ENCODE measurements around the gene TPRA1.

- TF ChIP-seq CTCF (IDR thresholded peaks at IDR 0.05) (no peak), EZH2phosphoT487 (IDR thresholded peaks at IDR 0.05) (no peak)
These were observed 58.7 kb downstream of the TPRA1 start for GRCh38 chr3:127531821-127532220.

All from neural progenitor cell (in vitro differentiated cells).